ENCODE data around the gene CDC42BPG.

CDC42BPG gene

GRCh38 chr11:64784813-64785581 lies 59.5 kb downstream of the CDC42BPG start:
- DNase-seq = no peak

- DNase-seq = peak; percentile 98 to 99
Measured at GRCh38 chr11:64778473-64779298, 65.8 kb downstream of the CDC42BPG start, which contains the start of gene SF1. Gene SF1 (minus strand): TSS chr11:64778542. CDS start chr11:64778392, 150 bp downstream.

GRCh38 chr11:64778223-64778472 lies 66.3 kb downstream of the CDC42BPG start:
- DNase-seq = no peak

- DNase-seq = peak; percentile 79 to 85
Measured at GRCh38 chr11:64777449-64778222, 66.8 kb downstream of the CDC42BPG start.

GRCh38 chr11:64776875-64777274 lies 67.6 kb downstream of the CDC42BPG start:
- DNase-seq = no peak

GRCh38 chr11:64776425-64776824 lies 68.0 kb downstream of the CDC42BPG start:
- no peak for DNase-seq

- no peak for DNase-seq
Measured at GRCh38 chr11:64774144-64774543, 70.3 kb downstream of the CDC42BPG start.

All from activated CD4-positive, alpha-beta T cell treated with anti-CD3 and anti-CD28 coated beads for 4 hours (primary cell).